Measurements from ENCODE around the gene CST4.
A peak's percentile ranks its signal among the peaks of the same experiment; 100 is the strongest.
"Not testable (repeated sequence)": the region's sequence is repeated elsewhere in the genome, so short reads cannot be mapped to it uniquely, and the experiment has no call there.

The CST4 gene

GRCh38 chr20:23640018-23640601 is 48.7 kb downstream of the CST4 start:
- no peak for DNase-seq

GRCh38 chr20:23639490-23639958 is 49.3 kb downstream of the CST4 start:
- no peak for DNase-seq

GRCh38 chr20:23638309-23638708 is 50.5 kb downstream of the CST4 start:
- DNase-seq: no peak

- peak; percentile 23 for DNase-seq
Observed at GRCh38 chr20:23637282-23638221, 51.3 kb downstream of the CST4 start, which contains the start of gene CST3. CST3 (minus strand) TSS chr20:23637955; CDS start chr20:23637862, 93 bp downstream.

- DNase-seq: no peak
Observed at GRCh38 chr20:23636908-23637281, 51.9 kb downstream of the CST4 start.

GRCh38 chr20:23636182-23636907 is 52.5 kb downstream of the CST4 start:
- no peak for DNase-seq

- DNase-seq: not testable (repeated sequence)
Observed at GRCh38 chr20:23635768-23636090, 53.1 kb downstream of the CST4 start.

Measured in activated CD4-positive, alpha-beta T cell treated with anti-CD3 and anti-CD28 coated beads, Interleukin-2, Interleukin-6, amounts not matched to agents 100 ng/mL and 50 ng/mL, durations not matched to agents 16 hours and 8 hours (primary cell).